ENCODE data around the gene MRPL39. TPM values are rescaled to one million over a fixed set of nuclear protein-coding genes. Genes with fewer than 3 reads are reported as not detected.

The MRPL39 gene
- total RNA-seq, 2 donors from 2014 or later, result 37.8 to 39.9 TPM

- ATAC-seq, result no peak
- intact Hi-C loops (cut with DNase I), result no loop called here
- DNase-seq, result no peak
Observed at GRCh38 chr21:25557180-25557579, 50.1 kb downstream of the MRPL39 start.

GRCh38 chr21:25556091-25556490, 51.2 kb downstream of the MRPL39 start:
- DNase-seq (no peak), ATAC-seq (no peak)
- intact Hi-C loops (cut with DNase I), result no loop called here

- ATAC-seq (no peak), DNase-seq (no peak)
- intact Hi-C loops (cut with DNase I), result no loop called here
Observed at GRCh38 chr21:25555492-25555891, 51.8 kb downstream of the MRPL39 start.

GRCh38 chr21:25552856-25553255, 54.4 kb downstream of the MRPL39 start:
- DNase-seq (no peak), ATAC-seq (no peak)
- intact Hi-C loops (cut with DNase I), result no loop called here

- intact Hi-C loops (cut with DNase I), result no loop called here
- ATAC-seq (no peak), DNase-seq (no peak)
Observed at GRCh38 chr21:25551569-25551968, 55.7 kb downstream of the MRPL39 start.

- ATAC-seq (no peak), DNase-seq (no peak)
- intact Hi-C loops (cut with DNase I), result no loop called here
Observed at GRCh38 chr21:25550352-25551120, 56.7 kb downstream of the MRPL39 start.

- no peak for ATAC-seq
- no peak for DNase-seq
- intact Hi-C loops (cut with DNase I), result no loop called here
Observed at GRCh38 chr21:25541042-25541441, 66.2 kb downstream of the MRPL39 start.

- DNase-seq (no peak), ATAC-seq (no peak)
- intact Hi-C loops (cut with DNase I), result no loop called here
Observed at GRCh38 chr21:25539606-25540005, 67.7 kb downstream of the MRPL39 start.

GRCh38 chr21:25537174-25537573, 70.1 kb downstream of the MRPL39 start:
- DNase-seq, result no peak
- ATAC-seq, result no peak
- intact Hi-C loops (cut with DNase I), result no loop called here

- DNase-seq, result no peak
- no peak for ATAC-seq
- intact Hi-C loops (cut with DNase I), result no loop called here
Observed at GRCh38 chr21:25536752-25537151, 70.5 kb downstream of the MRPL39 start.

- intact Hi-C loops (cut with DNase I), result no loop called here
- ATAC-seq (no peak), DNase-seq (no peak)
Observed at GRCh38 chr21:25535849-25536248, 71.4 kb downstream of the MRPL39 start.

Other genes starting within 250 kb of the MRPL39 start
- 10 to 100 TPM; 35.9 to 41.8 TPM for gene JAM2, start 31.8 kb upstream of the MRPL39 start, total RNA-seq
- gene ATP5PF, start 127.4 kb upstream of the MRPL39 start, total RNA-seq, result 100 to 1,000 TPM; 570 to 588 TPM
- gene GABPA, start 127.5 kb upstream of the MRPL39 start, total RNA-seq, result 10 to 100 TPM; 16.8 to 18.3 TPM